Measurements from ENCODE around the gene PCF11.
"Not testable (repeated sequence)": the region's sequence is repeated elsewhere in the genome, so short reads cannot be mapped to it uniquely, and the experiment has no call there.

Gene PCF11

DNA sequence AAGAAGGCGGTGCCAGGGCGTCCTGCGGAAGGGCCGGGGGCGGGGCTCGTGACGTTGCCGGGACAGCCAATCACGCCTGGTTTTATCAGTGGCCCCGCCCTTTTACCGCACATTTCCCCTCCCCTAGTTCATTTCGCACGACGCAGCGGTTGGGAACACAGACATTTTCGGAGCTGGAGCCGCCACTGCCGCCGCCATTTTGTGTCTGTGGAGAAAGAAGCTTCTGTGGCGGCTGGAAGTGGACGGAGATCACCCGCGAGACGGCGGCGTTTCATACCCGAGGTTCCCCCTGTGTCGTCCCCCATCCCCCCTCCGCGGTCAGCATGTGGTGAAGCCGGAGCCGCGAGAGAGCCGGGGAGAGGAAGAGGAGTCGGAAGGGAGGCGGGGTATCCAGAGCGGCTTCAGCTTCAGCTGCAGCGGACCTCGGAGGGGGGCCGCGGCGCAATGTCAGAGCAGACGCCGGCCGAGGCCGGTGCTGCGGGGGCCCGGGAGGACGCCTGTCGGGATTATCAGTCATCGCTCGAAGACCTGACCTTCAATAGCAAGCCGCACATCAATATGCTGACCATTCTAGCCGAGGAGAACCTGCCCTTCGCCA lies at the start of gene PCF11:
PCF11 (plus strand) TSS at position 136 of the 598 bp plus-strand sequence; CDS start at position 445, 309 bp downstream.
- DNase-seq: no peak

DNA sequence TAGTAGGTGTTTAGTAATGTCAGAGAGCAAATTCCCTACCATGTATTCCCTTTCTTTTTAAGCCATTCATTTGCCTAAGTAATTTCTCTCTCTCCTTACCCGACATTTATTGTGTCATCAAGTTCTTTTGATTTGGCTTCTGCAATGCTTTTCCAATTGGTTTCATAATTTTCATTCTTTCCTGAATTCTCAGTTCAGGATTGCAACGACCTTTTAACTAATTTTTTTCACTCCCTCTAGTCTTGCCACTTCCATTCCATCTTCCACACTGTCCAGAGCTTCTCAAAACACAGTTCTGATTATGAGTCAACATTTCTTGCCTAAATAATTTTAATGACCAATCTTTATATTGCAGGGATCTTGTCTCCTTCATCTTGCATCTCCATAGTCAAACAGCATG lies 44.0 kb upstream of the PCF11 start:
- DNase-seq: no peak

GRCh38 chr11:83115026-83115425 lies 41.9 kb upstream of the PCF11 start:
- DNase-seq: no peak

- DNase-seq: no peak
Observed at GRCh38 chr11:83115551-83115950, 41.4 kb upstream of the PCF11 start.

DNA sequence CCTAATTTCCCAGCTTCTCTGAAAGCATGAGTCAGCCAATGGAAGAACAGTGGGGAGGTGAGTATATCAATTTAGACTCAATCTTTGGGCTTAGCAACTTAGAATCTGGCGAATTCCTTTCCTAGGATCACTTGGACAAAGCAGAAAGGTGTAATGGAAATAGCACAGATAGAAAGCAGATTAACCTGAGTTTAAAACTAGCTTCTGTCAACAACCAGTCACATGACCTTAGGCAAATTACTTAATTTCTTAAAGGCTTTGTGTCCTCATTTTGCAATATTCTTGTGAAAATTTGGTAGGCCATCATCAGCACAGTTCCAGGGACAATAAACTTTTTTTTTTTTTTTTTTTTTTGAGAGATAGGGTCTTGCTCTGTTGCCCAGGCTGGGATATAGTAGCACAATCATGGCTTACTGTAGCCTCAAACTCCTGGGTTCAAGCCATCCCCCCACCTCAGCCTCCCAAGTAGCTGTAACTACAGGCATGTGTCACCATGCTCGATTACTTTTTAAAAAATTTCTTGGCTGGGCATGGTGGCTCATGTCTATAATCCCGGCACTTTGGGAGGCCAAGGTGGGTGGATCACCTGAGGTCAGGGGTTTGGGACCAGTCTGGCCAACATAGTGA lies 40.8 kb upstream of the PCF11 start:
- DNase-seq: no peak

DNA sequence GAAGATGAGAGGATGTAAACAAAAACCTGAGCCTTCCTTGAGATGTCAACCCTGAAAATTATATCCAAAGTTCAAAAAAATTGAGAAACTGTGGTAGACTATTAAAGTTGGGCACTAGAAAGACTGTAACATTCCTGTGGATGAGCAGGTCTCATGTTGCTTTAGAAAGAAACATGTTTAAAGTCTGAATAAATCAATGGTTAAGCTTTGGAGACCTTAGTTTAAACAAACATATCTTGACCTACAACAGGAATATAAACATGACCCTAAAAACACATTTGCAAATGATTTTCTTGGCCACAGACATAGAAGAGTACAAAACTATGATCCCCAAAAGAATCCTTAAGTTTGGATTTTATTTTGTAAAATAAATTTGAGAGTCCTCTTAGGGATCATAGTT lies 38.1 kb upstream of the PCF11 start:
- no peak for DNase-seq

- DNase-seq: no peak
Observed at GRCh38 chr11:83119216-83119615, 37.7 kb upstream of the PCF11 start.

GRCh38 chr11:83120327-83120726 lies 36.6 kb upstream of the PCF11 start:
- no peak for DNase-seq

DNA sequence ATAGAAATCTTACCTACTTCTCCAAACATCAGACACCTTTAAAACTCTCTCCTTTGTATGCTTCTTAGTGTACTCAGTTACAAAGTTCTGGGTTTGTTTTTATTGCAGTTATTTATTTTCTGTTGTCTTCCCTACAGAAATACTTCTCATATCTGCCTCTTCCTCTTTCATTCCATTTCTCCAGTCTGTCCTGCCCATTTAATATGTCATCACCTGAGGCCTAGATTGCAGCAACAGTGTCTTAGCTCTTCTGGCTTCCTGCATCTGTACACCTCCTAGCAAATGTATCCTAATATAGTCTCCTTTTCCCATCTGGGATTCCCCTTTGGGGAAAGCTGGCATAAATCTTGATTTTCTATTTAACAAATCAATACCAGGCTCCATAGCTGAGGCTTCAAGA lies 34.9 kb upstream of the PCF11 start:
- DNase-seq: no peak

DNA sequence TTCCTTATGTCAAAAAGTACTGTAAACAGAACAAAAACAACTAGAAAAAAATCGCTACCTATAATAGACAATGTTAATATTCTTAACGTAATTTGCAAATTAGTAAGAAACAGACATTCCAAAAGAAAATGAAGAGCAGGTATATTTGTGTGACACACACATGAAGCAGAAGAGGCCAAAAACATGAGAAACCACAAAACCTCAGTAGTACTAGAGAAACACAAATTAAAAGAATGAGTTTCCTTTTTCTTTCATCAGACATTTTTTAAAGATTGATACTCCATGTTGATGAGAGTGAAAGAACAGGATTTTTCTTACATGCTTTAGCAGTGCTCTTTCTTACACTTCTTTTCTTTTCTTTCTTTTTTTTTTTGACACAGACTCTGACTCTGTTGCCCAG lies 34.2 kb upstream of the PCF11 start:
- no peak for DNase-seq

GRCh38 chr11:83124636-83125424 lies 32.1 kb upstream of the PCF11 start:
- no peak for DNase-seq

DNA sequence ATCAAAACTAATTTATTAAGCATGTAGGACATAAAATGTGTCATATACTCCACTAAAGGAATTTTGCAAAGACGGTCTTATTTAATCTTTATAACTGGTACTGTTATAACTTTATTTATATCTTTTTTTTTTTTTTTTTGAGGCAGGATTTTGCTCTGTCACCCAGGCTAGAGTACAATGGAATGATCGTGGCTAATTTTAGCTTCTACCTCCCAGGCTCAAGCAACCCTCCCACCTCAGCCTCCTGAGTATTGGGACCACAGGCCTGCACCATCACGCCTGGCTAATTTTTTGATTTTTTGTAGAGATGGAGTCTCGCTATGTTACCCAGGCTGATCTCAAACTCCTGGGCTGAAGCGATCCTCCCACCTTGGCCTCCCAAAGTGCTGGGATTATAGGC lies 31.4 kb upstream of the PCF11 start:
- DNase-seq: no peak

- no peak for DNase-seq
Observed at GRCh38 chr11:83127310-83127637, 29.7 kb upstream of the PCF11 start.

DNA sequence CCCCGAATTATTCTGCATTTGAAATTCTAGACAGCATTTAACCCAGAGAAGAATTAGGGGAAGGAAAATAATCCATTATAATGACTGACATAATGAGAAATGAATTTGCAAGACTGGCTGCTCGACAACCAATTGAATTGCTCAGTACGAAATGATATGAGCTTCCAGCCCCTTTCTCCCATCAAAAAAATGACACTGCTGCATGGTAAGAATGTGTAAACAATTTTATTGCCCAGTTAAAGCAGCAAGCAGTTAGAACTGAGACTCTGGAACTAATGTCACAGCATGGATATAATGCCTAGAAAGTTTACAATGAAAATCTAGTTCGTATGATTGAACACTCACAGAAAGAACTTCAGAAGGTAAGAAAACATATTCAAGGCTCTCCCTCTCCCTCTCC lies 24.7 kb upstream of the PCF11 start:
- no peak for DNase-seq

- DNase-seq: not testable (repeated sequence)
Observed at GRCh38 chr11:83133266-83133665, 23.7 kb upstream of the PCF11 start.

- no peak for DNase-seq
Observed at GRCh38 chr11:83139310-83139709, 17.6 kb upstream of the PCF11 start.

GRCh38 chr11:83140691-83141455 lies 16.1 kb upstream of the PCF11 start:
- DNase-seq: no peak

DNA sequence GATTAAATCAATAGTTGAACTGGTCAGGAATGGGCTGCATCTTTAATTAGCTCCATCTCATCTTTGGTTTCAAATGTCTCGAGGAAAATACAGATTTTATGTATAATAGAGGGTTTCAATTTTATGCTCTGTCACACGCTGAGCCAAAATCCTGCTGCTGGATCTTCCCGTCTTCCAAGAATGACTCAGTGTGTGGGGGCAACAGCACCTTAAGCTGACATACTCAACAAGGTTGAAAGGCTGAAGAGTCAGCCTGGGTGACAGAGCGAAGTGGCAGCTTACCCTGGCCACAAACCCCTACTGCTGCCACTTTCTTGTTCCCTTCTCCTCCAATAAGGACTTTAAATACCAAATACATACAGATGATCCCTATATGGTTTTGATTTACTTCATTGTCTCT lies 9.0 kb upstream of the PCF11 start:
- no peak for DNase-seq

DNA sequence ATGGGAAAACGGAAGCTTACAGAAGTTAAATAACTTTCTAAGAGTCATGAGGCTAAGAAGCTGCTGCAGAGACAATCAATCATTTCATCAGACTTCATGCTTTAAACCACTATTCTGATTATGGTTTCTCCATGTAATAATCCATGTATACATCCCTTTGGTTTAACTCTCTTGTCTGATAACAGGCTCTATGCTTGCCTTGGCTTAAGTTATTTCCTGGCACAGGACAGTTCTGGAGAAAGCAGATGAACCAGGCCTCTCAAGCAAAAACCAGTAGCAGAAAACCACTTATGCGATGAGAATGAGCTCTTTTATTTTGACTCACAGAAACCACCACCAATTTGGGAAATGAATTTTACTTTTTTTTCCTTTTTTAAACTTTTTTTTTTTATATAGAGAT lies 6.5 kb upstream of the PCF11 start:
- no peak for DNase-seq

- DNase-seq: no peak
Observed at GRCh38 chr11:83151274-83151977, 5.5 kb upstream of the PCF11 start.

- DNase-seq: no peak
Observed at GRCh38 chr11:83152264-83152663, 4.7 kb upstream of the PCF11 start.

GRCh38 chr11:83153764-83154163 lies 3.2 kb upstream of the PCF11 start:
- DNase-seq: no peak
